ENCODE results near the gene BRCA1. TPM values are rescaled to one million over a fixed set of nuclear protein-coding genes. Genes with fewer than 3 reads are reported as not detected.

Gene BRCA1
- total and polyA plus RNA-seq, 2 donors (not counting 1 experiment from before 2014, with no cell fraction given), result 7.5 to 9.9 TPM

- no peak overlapping the region for H3K4me2 ChIP-seq (ENCODE audit: extremely low read depth, insufficient read depth, low read length)
- H3K9ac ChIP-seq (ENCODE audit: insufficient read depth, low read length), result no peak overlapping the region
- H3K27me3 ChIP-seq (ENCODE audit: control insufficient read depth, insufficient read depth, low read length), result no peaks in the 10 kb centered on the region
- H3K79me2 ChIP-seq (ENCODE audit: control insufficient read depth, insufficient read depth, low read length), result no peaks in the 10 kb centered on the region
- no peak overlapping the region for H2AFZ ChIP-seq (ENCODE audit: low read length)
- H3K4me3 ChIP-seq (replicated peaks in 1 of 4; ENCODE audit: control extremely low read depth in 1 of 4, insufficient read depth in 1 of 4, low read depth in 3 of 4, low read length in 4 of 4), result no peak overlapping the region
- H3K9me3 ChIP-seq (ENCODE audit: control insufficient read depth, insufficient read depth, low read depth, low read length), result no peaks in the 10 kb centered on the region
- no peaks in the 10 kb centered on the region for H3K36me3 ChIP-seq (ENCODE audit: control insufficient read depth, insufficient read depth, low read length)
- H3K4me1 ChIP-seq (ENCODE audit: control insufficient read depth, extremely low read depth, insufficient read depth, low read length), result no peaks in the 10 kb centered on the region
- H4K20me1 ChIP-seq (ENCODE audit: control insufficient read depth, extremely low read depth, insufficient read depth, low read length), result no peaks in the 10 kb centered on the region
- peak; percentile 36 to 50 for DNase-seq (ENCODE audit: low read depth in 2 of 2)
- H3K27ac ChIP-seq (ENCODE audit: insufficient read depth, low read length), result no peak overlapping the region
- TF ChIP-seq EZH2 (IDR thresholded peaks at IDR 0.05; ENCODE audit: low read length, missing control alignments), result no peak
- TF ChIP-seq, protein P1, sequence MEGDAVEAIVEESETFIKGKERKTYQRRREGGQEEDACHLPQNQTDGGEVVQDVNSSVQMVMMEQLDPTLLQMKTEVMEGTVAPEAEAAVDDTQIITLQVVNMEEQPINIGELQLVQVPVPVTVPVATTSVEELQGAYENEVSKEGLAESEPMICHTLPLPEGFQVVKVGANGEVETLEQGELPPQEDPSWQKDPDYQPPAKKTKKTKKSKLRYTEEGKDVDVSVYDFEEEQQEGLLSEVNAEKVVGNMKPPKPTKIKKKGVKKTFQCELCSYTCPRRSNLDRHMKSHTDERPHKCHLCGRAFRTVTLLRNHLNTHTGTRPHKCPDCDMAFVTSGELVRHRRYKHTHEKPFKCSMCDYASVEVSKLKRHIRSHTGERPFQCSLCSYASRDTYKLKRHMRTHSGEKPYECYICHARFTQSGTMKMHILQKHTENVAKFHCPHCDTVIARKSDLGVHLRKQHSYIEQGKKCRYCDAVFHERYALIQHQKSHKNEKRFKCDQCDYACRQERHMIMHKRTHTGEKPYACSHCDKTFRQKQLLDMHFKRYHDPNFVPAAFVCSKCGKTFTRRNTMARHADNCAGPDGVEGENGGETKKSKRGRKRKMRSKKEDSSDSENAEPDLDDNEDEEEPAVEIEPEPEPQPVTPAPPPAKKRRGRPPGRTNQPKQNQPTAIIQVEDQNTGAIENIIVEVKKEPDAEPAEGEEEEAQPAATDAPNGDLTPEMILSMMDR (conservative IDR thresholded peaks at IDR 0.05 in 1 of 2, IDR thresholded peaks at IDR 0.05 in 1 of 2; ENCODE audit: low read depth in 1 of 2, low read length in 2 of 2), result no peak
These were observed 39.7 kb downstream of the BRCA1 start for GRCh38 chr17:43085474-43085873.

- H3K79me2 ChIP-seq (ENCODE audit: control insufficient read depth, insufficient read depth, low read length), result no peaks in the 10 kb centered on the region
- no peak overlapping the region for H3K4me3 ChIP-seq (replicated peaks in 1 of 4; ENCODE audit: control extremely low read depth in 1 of 4, insufficient read depth in 1 of 4, low read depth in 3 of 4, low read length in 4 of 4)
- no peak overlapping the region for H3K27ac ChIP-seq (ENCODE audit: insufficient read depth, low read length)
- DNase-seq (ENCODE audit: low read depth in 2 of 2), result no peak
- no peak overlapping the region for H2AFZ ChIP-seq (ENCODE audit: low read length)
- no peak overlapping the region for H3K9ac ChIP-seq (ENCODE audit: insufficient read depth, low read length)
- H3K4me2 ChIP-seq (ENCODE audit: extremely low read depth, insufficient read depth, low read length), result no peak overlapping the region
- H4K20me1 ChIP-seq (ENCODE audit: control insufficient read depth, extremely low read depth, insufficient read depth, low read length), result no peaks in the 10 kb centered on the region
- H3K9me3 ChIP-seq (ENCODE audit: control insufficient read depth, insufficient read depth, low read depth, low read length), result no peaks in the 10 kb centered on the region
- no peak for TF ChIP-seq EZH2 (IDR thresholded peaks at IDR 0.05; ENCODE audit: low read length, missing control alignments)
- TF ChIP-seq, protein P1 (conservative IDR thresholded peaks at IDR 0.05 in 1 of 2, IDR thresholded peaks at IDR 0.05 in 1 of 2; ENCODE audit: low read depth in 1 of 2, low read length in 2 of 2), result no peak
- H3K27me3 ChIP-seq (ENCODE audit: control insufficient read depth, insufficient read depth, low read length), result no peaks in the 10 kb centered on the region
- H3K36me3 ChIP-seq (ENCODE audit: control insufficient read depth, insufficient read depth, low read length), result no peaks in the 10 kb centered on the region
- H3K4me1 ChIP-seq (ENCODE audit: control insufficient read depth, extremely low read depth, insufficient read depth, low read length), result no peaks in the 10 kb centered on the region
These were observed 45.4 kb downstream of the BRCA1 start for GRCh38 chr17:43079641-43080302.

GRCh38 chr17:43074869-43075268 is 50.3 kb downstream of the BRCA1 start:
- no peaks in the 10 kb centered on the region for H3K9me3 ChIP-seq (ENCODE audit: control insufficient read depth, insufficient read depth, low read depth, low read length)
- no peak overlapping the region for H3K4me3 ChIP-seq (replicated peaks in 1 of 4; ENCODE audit: control extremely low read depth in 1 of 4, insufficient read depth in 1 of 4, low read depth in 3 of 4, low read length in 4 of 4)
- TF ChIP-seq, protein P1 (conservative IDR thresholded peaks at IDR 0.05 in 1 of 2, IDR thresholded peaks at IDR 0.05 in 1 of 2; ENCODE audit: low read depth in 1 of 2, low read length in 2 of 2), result no peak
- TF ChIP-seq EZH2 (IDR thresholded peaks at IDR 0.05; ENCODE audit: low read length, missing control alignments), result no peak
- H3K4me1 ChIP-seq (ENCODE audit: control insufficient read depth, extremely low read depth, insufficient read depth, low read length), result no peaks in the 10 kb centered on the region
- H4K20me1 ChIP-seq (ENCODE audit: control insufficient read depth, extremely low read depth, insufficient read depth, low read length), result no peaks in the 10 kb centered on the region
- H3K4me2 ChIP-seq (ENCODE audit: extremely low read depth, insufficient read depth, low read length), result no peak overlapping the region
- H3K9ac ChIP-seq (ENCODE audit: insufficient read depth, low read length), result no peak overlapping the region
- DNase-seq (ENCODE audit: low read depth in 2 of 2), result no peak
- no peaks in the 10 kb centered on the region for H3K27me3 ChIP-seq (ENCODE audit: control insufficient read depth, insufficient read depth, low read length)
- no peak overlapping the region for H2AFZ ChIP-seq (ENCODE audit: low read length)
- no peaks in the 10 kb centered on the region for H3K79me2 ChIP-seq (ENCODE audit: control insufficient read depth, insufficient read depth, low read length)
- no peak overlapping the region for H3K27ac ChIP-seq (ENCODE audit: insufficient read depth, low read length)
- no peaks in the 10 kb centered on the region for H3K36me3 ChIP-seq (ENCODE audit: control insufficient read depth, insufficient read depth, low read length)

Measured in fibroblast of lung (primary cell).